ENCODE results near the gene TRMT10A.

TRMT10A gene

GRCh38 chr4:99563310-99564186, at the start of gene TRMT10A:
Gene TRMT10A (minus strand): TSS chr4:99564039. CDS start chr4:99559338, 4,701 bp downstream.
- FAIRE-seq (peak; percentile 99), DNase-seq (ENCODE audit: extremely low spot score, insufficient read length, low read depth) (peak; percentile 85)

- DNase-seq (ENCODE audit: extremely low spot score, insufficient read length, low read depth): no peak
- no peak for FAIRE-seq
Measured at GRCh38 chr4:99612704-99613103, 48.9 kb upstream of the TRMT10A start.

- DNase-seq (ENCODE audit: extremely low spot score, insufficient read length, low read depth): no peak
- FAIRE-seq: no peak
Measured at GRCh38 chr4:99612281-99612680, 48.4 kb upstream of the TRMT10A start.

GRCh38 chr4:99610605-99611175, 46.9 kb upstream of the TRMT10A start:
- FAIRE-seq: no peak
- no peak for DNase-seq (ENCODE audit: extremely low spot score, insufficient read length, low read depth)

- DNase-seq (ENCODE audit: extremely low spot score, insufficient read length, low read depth): no peak
- no peak for FAIRE-seq
Measured at GRCh38 chr4:99608417-99608816, 44.6 kb upstream of the TRMT10A start.

DNA sequence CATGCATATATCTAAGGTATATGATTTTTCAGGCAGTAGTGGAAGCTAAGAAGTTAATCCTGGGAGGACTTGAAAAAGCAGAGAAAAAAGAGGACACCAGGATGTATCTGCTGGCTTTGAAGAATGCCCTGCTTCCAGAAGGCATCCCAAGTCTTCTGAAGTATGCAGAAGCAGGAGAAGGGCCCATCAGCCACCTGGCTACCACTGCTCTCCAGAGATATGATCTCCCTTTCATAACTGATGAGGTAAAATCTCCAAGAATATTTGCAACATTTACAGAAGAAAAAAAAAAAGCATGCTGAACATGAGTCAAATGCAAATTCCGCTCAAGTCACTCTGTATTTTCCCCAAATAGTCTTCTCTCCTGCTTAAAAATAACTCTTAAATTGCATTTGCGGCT, 42.9 kb upstream of the TRMT10A start:
- FAIRE-seq (no peak), DNase-seq (ENCODE audit: extremely low spot score, insufficient read length, low read depth) (no peak)

- DNase-seq (ENCODE audit: extremely low spot score, insufficient read length, low read depth): no peak
- no peak for FAIRE-seq
Measured at GRCh38 chr4:99594818-99595217, 31.0 kb upstream of the TRMT10A start.

GRCh38 chr4:99593781-99594641, 30.2 kb upstream of the TRMT10A start:
- FAIRE-seq: no peak
- DNase-seq (ENCODE audit: extremely low spot score, insufficient read length, low read depth): no peak

GRCh38 chr4:99591757-99592156, 27.9 kb upstream of the TRMT10A start:
- FAIRE-seq (no peak), DNase-seq (ENCODE audit: extremely low spot score, insufficient read length, low read depth) (no peak)

- no peak for FAIRE-seq
- no peak for DNase-seq (ENCODE audit: extremely low spot score, insufficient read length, low read depth)
Measured at GRCh38 chr4:99587803-99588202, 24.0 kb upstream of the TRMT10A start.

DNA sequence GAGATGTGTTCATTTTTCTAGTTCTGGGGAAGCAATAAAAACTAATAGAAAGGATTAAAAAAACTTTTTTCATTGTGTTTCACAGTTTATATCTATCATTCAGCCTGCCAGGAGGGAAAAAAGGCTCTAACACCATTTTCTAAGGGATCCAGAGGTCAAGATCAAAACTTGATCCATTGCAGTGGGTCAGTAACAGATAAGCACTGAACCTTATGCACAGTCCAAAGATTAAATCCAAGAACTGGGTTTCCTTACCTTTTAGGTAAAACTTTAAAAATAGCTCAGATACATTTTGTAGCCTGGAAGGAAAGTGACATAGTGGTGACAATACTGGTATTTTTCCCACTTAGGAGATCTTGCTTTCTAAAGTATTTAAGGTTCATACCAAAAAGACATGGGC, 23.5 kb upstream of the TRMT10A start:
- no peak for DNase-seq (ENCODE audit: extremely low spot score, insufficient read length, low read depth)
- no peak for FAIRE-seq

DNA sequence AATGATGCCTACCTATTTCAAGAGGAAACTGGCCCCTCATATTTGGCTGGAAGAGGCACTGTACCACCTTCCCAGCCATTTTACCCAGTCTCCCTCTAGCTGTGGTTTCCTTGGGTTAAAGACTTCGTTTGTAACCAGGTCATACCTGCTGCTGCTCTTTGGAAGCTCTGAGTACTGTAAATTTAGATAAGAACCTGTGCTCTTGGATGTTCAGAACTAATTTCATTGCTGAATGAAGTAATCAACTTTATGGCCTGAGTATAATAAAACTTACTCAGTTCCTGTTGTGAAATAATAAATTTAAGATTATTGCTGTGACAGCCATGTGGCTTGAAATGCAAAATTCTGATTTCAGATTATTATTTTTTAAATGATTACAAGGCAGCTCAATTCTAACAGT, 23.0 kb upstream of the TRMT10A start:
- FAIRE-seq: no peak
- DNase-seq (ENCODE audit: extremely low spot score, insufficient read length, low read depth): no peak

DNA sequence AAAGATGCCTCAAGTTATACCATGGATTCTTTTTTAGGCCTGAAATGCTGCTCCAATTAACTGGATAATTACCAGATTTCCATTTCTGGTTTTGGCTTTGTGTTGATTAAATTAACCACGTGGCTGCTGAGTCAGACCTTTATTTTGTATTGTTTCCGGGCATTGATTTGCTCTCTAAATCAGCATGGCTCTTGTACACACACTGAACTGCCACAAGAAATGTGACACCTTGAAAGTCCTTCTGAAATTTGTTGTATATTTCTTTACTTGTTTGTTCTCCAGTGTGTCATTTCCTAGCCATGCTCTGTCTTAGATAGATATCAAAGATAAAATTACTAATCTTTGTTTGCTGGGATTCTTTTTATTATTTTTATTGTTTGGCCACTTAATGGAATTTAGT, 22.5 kb upstream of the TRMT10A start:
- DNase-seq (ENCODE audit: extremely low spot score, insufficient read length, low read depth) (no peak), FAIRE-seq (no peak)

- DNase-seq (ENCODE audit: extremely low spot score, insufficient read length, low read depth): no peak
- FAIRE-seq: no peak
Measured at GRCh38 chr4:99585516-99585915, 21.7 kb upstream of the TRMT10A start.

DNA sequence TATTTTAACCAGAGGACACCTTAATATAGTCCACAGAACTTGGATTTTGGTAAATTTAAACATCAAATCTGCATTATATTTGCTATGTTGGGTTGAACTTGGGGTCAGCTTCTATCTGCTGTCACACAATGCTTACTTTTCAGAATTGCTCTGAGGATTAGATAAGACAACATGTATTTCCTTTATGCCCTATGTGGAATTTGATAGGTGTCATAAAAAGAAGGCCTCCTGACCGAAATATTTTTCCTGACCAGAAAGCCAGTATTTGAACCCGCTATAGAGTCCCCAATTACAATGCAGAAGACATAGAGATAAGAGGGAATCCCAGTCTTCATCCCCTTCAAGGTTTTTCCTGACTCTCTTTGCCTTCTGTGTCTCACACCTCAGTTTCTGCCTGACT, 14.9 kb upstream of the TRMT10A start:
- no peak for DNase-seq (ENCODE audit: extremely low spot score, insufficient read length, low read depth)
- no peak for FAIRE-seq

- no peak for DNase-seq (ENCODE audit: extremely low spot score, insufficient read length, low read depth)
- peak; percentile 87 for FAIRE-seq
Measured at GRCh38 chr4:99574530-99575324, 10.9 kb upstream of the TRMT10A start, which contains the start of gene MTTP. Gene MTTP (plus strand): TSS chr4:99574824. CDS start chr4:99574910, 86 bp downstream.

GRCh38 chr4:99573735-99574368, 10.0 kb upstream of the TRMT10A start:
- FAIRE-seq: no peak
- DNase-seq (ENCODE audit: extremely low spot score, insufficient read length, low read depth): no peak

DNA sequence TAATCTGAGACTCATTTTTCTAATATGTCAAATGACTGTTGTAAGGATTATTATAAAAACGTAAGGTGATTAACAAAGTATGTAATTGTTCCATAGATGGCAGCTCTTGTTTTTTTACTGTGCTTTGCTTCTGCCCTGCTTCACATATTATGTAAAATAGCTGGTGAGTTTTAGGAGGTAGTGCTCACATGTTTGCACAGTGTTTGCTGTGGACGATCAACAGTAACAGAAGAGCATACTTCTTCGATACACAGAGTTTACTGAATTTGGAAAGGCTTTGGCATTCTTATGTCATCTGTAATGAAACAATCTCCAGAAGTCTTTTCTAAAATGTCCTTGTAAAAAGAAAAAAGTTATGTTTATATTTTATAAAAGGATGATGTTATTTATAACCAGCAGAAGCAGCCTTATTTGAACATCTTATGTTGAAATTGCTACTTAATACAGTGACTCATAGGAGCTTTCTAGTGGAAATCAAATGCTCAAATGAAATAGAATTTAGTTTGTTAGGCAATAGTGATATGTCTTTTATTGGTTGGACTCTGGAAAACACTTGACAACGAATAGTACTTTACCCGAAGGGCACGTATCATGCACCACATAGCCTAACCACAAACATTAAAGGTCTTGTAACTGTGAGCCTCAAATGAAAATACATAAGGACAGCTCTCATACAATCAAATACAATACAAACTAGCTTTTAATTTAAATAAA, 8.8 kb upstream of the TRMT10A start:
- FAIRE-seq (no peak), DNase-seq (ENCODE audit: extremely low spot score, insufficient read length, low read depth) (no peak)

DNA sequence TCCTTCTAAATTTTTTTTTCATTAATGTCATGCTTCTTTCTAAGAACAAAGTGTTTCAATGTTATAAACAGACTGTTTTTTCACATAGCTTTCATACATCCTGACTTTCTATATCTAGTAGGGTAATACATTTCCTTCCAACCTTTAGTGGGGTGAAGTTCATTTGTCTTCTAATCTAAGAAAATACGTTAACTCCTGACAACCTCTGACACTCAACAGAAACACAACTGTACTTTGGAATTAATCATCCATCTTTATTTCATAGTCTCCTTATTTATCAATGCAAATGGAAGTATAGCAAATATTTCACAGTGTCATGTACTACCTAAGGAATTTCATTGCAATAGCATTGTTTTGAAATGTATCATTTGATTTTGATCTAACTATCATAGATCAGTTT, 8.0 kb upstream of the TRMT10A start:
- DNase-seq (ENCODE audit: extremely low spot score, insufficient read length, low read depth) (no peak), FAIRE-seq (no peak)

All from GM18507 (cell line).